ENCODE results near the gene SRSF6.

DNA sequence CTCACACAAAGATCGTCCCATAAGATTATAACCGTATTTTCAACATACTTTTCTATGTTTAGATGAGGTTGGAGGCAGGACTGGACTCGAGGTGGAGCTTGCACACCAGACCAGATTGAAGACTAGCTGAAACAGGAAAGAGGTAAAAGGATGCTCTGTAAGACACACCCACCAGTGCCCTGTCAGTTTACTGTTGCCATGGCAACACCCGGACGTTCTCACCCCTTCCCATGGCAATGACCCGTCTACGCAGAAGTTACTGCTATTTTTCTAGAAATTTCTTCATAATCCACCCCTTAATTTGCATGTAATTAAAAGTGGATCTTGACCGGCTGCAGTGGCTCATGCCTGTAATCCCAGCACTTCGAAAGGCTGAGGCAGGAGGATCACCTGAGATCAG lies 13.6 kb upstream of the SRSF6 start:
- TF ChIP-seq CTCF (IDR thresholded peaks at IDR 0.05; ENCODE audit: insufficient read depth, low read length, poor library complexity, severe bottlenecking) (no peak), EZH2phosphoT487 (conservative IDR thresholded peaks at IDR 0.05; ENCODE audit: low read length) (no peak)
